ENCODE results near the gene ABO. TPM values are rescaled to one million over a fixed set of nuclear protein-coding genes. Genes with fewer than 3 reads are reported as not detected.
"Not testable (repeated sequence)": the region's sequence is repeated elsewhere in the genome, so short reads cannot be mapped to it uniquely, and the experiment has no call there.

The ABO gene
- polyA plus RNA-seq, 3 donors = 6.8 to 19.5 (median 18.7) TPM

GRCh38 chr9:133228474-133229193, 46.4 kb downstream of the ABO start:
- DNase-seq (ENCODE audit: low read depth in 3 of 3, low spot score in 2 of 3) = not testable (repeated sequence)

- DNase-seq (ENCODE audit: low read depth in 3 of 3, low spot score in 2 of 3) = not testable (repeated sequence)
These were observed 47.0 kb downstream of the ABO start for GRCh38 chr9:133227996-133228395.

DNA sequence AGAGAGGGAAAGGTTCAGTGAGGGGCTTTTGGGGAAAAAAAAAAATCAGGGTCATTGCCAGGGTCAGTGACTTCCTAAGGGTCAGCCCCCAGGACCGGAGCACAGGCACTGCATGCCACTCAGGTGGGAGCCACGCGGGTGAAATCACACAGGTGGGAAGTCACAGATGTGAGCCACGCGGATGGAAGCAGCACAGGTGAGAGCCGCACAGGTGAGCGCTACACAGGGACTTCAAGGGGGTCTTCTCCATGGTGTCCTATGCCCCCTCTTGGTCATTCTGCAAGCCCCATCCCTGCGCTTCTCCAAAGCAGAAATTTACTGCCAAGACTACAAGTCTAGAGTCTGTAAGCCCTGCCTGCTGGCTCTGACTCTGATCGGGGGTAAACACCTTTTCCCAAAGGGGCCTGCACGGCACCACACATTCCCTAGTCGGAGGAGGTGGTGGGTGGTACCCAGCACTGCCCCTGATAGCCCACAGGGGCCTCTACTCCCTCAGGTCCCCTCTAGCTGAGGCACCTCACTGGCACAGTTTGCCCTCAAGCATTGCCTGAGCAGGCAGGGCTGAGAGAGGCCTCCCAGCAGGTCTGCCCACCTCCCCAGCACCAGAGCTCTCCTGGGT, 47.6 kb downstream of the ABO start:
- no peak for DNase-seq (ENCODE audit: low read depth in 3 of 3, low spot score in 2 of 3)

DNA sequence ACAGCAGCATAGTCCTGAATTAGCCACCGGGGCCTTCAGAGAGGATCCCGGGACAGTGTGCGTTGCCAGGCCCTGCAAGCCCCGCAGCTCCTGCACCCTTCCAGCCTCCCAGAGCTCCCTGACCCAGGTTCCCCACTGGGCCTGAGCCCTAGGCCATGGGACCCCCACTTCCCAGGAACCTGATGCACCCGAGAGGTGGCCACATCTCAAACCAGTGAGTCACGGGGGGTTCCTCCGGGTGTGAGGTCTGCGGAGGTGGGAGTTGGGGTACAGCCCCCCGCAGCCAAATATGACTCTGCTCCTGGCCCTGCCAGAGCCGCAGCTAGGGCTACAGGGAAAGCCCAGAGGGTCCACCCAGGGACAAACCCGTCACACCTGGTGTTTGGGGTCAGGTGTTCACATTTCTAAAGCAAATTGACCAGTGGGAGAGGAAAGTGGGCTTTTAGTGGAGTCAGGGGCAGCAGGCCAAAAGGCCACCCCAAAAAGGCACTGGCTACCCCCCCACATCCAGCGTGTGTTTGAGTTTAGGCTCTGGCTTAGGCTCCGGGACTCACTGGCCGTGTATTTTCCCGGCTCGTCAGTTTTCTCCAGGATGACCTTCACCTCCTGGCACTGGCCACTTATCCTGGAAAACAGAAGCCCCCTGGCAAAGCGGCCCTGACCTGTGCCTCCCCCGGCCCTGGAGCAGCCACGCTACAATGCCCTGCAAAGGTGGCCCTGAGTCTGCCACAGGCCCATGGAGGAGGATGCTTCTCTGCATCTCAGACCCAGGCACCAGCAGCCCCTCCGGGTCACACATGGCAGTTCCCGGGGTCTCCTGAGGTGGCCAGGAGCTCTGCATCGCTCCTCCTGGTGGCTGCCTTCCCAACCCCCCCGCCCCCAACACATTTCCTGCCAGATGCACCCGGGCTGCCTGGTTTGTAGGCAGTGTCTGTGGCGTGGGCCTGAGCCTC, 48.5 kb downstream of the ABO start:
- no peak for DNase-seq (ENCODE audit: low read depth in 3 of 3, low spot score in 2 of 3)

- no peak for DNase-seq (ENCODE audit: low read depth in 3 of 3, low spot score in 2 of 3)
These were observed 49.6 kb downstream of the ABO start for GRCh38 chr9:133225171-133226011.

DNA sequence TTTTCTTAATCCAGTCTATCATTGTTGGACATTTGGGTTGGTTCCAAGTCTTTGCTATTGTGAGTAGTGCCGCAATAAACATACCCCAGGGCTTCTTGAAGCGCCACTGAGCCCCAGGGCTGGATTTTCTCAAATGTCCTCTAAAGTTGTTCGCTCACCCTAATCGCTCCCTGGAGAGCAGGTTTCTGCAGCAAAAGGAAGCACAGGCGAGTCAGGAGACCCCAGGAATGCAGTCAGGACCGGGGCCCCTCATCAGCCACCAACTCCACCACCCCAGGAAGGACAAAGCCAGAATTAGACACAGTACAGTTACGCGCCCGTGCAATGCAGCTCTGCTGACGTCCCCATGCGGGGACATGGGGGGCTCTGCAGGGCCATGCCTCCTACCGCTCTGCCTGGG, 50.2 kb downstream of the ABO start:
- no peak for DNase-seq (ENCODE audit: low read depth in 3 of 3, low spot score in 2 of 3)

GRCh38 chr9:133223159-133223756, 51.7 kb downstream of the ABO start:
- DNase-seq (ENCODE audit: low read depth in 3 of 3, low spot score in 2 of 3) = not testable (repeated sequence)

DNA sequence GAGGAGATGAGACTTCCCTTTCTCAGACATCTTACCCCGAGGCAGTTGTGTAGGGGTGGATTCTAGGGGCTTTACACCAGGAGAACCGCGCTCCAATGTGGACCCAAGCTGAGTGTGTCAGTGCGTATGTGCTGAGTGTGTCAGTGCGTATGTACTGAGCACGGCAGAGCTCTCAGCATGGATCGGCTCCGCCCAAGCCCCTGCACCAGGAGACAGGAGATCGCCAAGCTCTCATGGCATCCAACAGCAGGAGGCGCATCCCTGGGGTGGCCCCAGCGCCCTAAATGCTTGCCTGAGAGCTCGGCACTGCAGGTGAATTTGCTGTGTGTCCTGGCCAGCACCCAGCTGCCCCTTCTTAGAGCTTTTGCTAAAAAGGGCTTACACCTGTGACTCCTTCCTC, 53.0 kb downstream of the ABO start:
- not testable (repeated sequence) for DNase-seq (ENCODE audit: low read depth in 3 of 3, low spot score in 2 of 3)

GRCh38 chr9:133221177-133221809, 53.7 kb downstream of the ABO start:
- DNase-seq (ENCODE audit: low read depth in 3 of 3, low spot score in 2 of 3) = no peak

DNA sequence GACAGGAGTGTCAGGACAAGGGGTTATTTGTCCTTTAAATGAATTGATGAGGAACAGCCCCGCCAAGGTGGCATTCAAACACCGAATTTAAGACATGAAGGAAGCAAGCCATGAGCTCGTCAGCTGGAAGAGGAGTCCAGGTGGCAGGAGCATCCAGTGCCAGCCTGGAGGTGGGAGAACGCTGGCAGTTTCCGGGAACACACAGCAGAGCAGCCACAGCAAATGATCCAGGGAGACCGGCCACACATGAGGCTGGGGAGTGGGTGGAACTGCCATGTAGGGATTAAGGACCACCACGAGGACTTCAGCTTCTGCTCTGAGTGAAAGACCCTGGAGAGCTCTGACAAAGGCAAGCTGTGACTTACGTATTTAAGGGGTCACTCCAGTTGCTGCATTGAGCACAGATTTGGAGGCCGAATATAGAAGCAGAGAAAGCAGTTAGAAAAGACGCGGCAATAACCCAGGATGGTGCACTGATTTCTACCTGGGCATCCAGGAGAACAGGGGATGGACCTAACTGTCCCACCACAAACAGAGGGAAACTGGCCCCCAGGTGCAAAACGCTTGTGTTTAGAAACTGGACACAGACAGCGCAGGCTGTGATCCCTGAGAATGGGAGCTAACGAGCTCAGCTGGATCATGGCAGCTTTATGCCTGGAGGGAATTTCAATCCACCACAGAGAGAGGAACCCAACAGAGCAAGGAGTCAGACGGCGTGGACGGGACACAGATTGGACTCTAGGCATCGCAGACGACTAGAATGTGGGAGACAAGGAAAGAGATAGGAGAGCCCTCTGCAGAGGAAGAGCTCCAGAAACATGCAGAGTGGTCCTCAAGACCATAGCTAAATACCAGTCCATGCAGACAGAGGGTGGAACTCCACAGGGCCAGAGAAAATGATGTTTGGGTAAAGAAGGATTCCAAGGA, 56.7 kb downstream of the ABO start:
- not testable (repeated sequence) for DNase-seq (ENCODE audit: low read depth in 3 of 3, low spot score in 2 of 3)

GRCh38 chr9:133217333-133217988, 57.5 kb downstream of the ABO start:
- not testable (repeated sequence) for DNase-seq (ENCODE audit: low read depth in 3 of 3, low spot score in 2 of 3)

DNA sequence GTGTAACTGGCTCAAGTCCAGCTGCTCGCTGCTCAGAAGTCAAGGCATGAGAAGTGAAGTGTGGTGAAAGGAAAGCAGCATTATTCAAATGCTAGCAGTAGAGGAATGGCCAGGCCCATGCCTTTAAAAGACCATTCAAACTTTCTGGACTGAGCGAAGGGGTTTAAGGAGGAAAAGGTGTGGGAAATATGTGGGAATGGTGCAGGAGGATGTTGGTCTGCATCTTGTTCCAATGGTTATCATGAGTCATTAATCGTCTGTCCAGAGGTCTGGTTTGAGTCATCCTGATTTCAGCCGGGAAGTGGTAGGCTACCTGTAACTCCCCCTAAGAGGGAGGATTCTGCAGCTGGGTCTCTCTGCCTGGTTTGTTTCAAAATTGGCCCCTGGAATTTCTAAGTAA, 60.7 kb downstream of the ABO start:
- not testable (repeated sequence) for DNase-seq (ENCODE audit: low read depth in 3 of 3, low spot score in 2 of 3)

DNA sequence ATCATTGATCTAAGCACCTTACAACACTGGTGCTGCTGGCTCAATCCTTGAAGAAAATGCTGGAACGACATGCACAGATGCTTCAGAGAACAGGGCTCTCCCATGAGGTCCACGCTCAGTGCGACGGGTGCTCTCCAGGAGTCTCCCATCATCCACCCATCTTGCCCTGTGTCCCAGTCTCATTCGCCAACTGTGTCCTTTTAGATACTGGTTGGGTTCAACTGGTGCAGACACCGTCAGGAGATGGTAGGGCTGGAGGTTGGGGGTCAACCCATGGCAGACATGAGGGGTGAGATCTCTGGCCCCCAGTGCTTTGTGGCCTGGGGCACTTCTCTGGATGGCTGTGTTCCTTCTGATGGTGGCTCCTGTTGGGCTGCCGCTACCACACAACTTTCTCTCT, 64.4 kb downstream of the ABO start:
- no peak for DNase-seq (ENCODE audit: low read depth in 3 of 3, low spot score in 2 of 3)

GRCh38 chr9:133210202-133210532, 64.8 kb downstream of the ABO start:
- no peak for DNase-seq (ENCODE audit: low read depth in 3 of 3, low spot score in 2 of 3)

GRCh38 chr9:133209327-133210201, 65.4 kb downstream of the ABO start:
- not testable (repeated sequence) for DNase-seq (ENCODE audit: low read depth in 3 of 3, low spot score in 2 of 3)

GRCh38 chr9:133208880-133209300, 66.1 kb downstream of the ABO start, which contains the start of gene OBP2B:
Gene OBP2B (minus strand): TSS chr9:133209250. CDS start chr9:133209199, 51 bp downstream.
- not testable (repeated sequence) for DNase-seq (ENCODE audit: low read depth in 3 of 3, low spot score in 2 of 3)
